Ishikawa (cell line): ENCODE data around the gene MTARC2.
A peak's percentile ranks its signal among the peaks of the same experiment; 100 is the strongest.

Experiments
- CEBPB ChIP-seq: IDR thresholded peaks from 2 replicates; pipeline ENCODE4 v1.6.1; 2012
- CREB1 ChIP-seq: IDR thresholded peaks from 2 replicates; pipeline ENCODE4 v1.6.1; 2012; ENCODE audit warnings: low read depth
- EGR1 ChIP-seq: IDR thresholded peaks from 2 replicates; pipeline ENCODE4 v1.6.1; 2012
- EP300 ChIP-seq: IDR thresholded peaks from 2 replicates; pipeline ENCODE4 v1.6.1; 2012; ENCODE audit warnings: borderline replicate concordance
- FOXM1 ChIP-seq: IDR thresholded peaks from 2 replicates; pipeline ENCODE4 v1.6.1; 2012; ENCODE audit warnings: low read depth, borderline replicate concordance
- NFIC ChIP-seq: IDR thresholded peaks from 2 replicates; pipeline ENCODE4 v1.6.1; 2012
- RAD21 ChIP-seq: IDR thresholded peaks from 2 replicates; pipeline ENCODE4 v1.6.1; 2012; ENCODE audit warnings: low read depth
- REST ChIP-seq: IDR thresholded peaks from 2 replicates; pipeline ENCODE4 v1.6.1; 2012; ENCODE audit warnings: low read depth, mild to moderate bottlenecking
- TAF1 ChIP-seq: IDR thresholded peaks from 2 replicates; pipeline ENCODE4 v1.6.1; 2012; ENCODE audit warnings: low read depth, mild to moderate bottlenecking
- TCF12 ChIP-seq: IDR thresholded peaks from 2 replicates; pipeline ENCODE4 v1.6.1; 2012; ENCODE audit warnings: low read depth
- TEAD4 ChIP-seq: IDR thresholded peaks from 2 replicates; pipeline ENCODE4 v1.6.1; 2012
- USF1 ChIP-seq: IDR thresholded peaks from 2 replicates; pipeline ENCODE4 v1.6.1; 2012
- YY1 ChIP-seq: IDR thresholded peaks from 2 replicates; pipeline ENCODE4 v1.6.1; 2012; ENCODE audit warnings: low read depth
- ZBTB7A ChIP-seq: IDR thresholded peaks from 2 replicates; pipeline ENCODE4 v1.6.1; 2012; ENCODE audit warnings: low read depth
- TF ChIP-seq, protein P1 (sequence below): IDR thresholded peaks from 2 replicates; pipeline ENCODE4 v1.6.1; 2012

MTARC2 gene

DNA sequence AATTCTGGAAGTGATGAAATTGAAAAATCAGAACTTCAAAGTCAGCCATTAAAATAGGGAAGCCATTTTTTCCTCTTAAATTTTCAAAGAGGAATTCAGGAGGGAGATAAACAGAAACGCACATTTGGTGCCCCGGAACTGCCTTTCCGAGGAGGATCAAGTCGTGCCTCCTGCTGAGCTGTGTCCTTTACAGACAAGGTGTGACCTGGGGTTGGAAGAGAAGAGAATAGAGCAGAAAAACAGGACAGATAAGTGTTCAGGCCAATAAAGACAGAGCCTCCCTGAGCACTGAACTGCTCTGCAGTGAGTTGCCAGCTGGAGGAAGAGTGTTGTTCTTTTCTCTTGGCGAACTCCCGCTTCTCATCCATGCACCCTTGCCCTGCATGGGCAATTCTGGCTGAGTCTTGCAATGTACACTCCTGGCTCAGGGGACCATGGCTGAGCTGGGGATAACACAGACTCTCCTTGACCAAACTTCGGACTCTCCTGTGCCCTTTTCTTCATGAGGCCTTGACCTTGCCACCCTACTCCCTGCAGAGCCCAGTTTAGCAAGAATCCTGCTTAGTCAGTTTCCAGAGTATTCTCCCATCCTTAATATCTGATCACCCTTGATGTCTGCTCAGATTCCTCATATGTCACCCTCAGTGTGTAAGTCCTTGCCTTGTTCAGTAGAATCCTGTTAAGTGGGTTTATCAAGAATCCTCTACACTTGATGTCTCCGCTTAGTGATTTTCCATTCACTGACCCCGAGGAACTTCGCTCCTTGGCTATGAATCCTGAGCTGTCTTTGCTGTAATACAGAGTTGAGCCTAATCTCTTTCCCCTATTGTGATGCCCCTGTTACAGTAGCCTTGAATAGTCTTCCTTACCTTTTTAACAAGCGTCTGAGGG lies 37.3 kb downstream of the MTARC2 start:
- TF ChIP-seq REST (no peak), RAD21 (no peak), YY1 (no peak), EGR1 (no peak), TEAD4 (no peak), TCF12 (no peak), CEBPB (no peak), CREB1 (no peak), NFIC (no peak)

DNA sequence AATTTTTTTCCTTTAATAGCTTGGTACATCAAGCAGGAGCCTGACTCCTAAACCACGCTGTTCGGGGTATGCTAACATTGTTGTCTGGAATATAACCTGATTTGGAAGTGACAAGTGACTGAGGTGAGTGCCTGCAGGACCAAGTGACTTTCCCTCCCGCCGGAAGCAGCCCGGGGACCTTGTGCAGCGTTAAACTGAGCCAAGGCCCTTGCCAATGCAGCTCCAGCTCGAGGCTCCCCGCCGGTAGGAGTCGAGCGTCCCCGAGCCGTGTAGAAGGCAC lies 37.9 kb downstream of the MTARC2 start:
- TF ChIP-seq USF1: no peak
- TF ChIP-seq TCF12: no peak
- TF ChIP-seq RAD21: no peak
- no peak for TF ChIP-seq TEAD4
- no peak for TF ChIP-seq REST
- TF ChIP-seq CREB1: no peak
- no peak for TF ChIP-seq YY1
- no peak for TF ChIP-seq ZBTB7A
- TF ChIP-seq, protein P1, sequence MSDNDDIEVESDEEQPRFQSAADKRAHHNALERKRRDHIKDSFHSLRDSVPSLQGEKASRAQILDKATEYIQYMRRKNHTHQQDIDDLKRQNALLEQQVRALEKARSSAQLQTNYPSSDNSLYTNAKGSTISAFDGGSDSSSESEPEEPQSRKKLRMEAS: no peak
- TF ChIP-seq TAF1: no peak
- TF ChIP-seq EP300: no peak
- TF ChIP-seq CEBPB: no peak
- TF ChIP-seq FOXM1: no peak

GRCh38 chr1:220786337-220787068 lies 38.4 kb downstream of the MTARC2 start, which contains the start of gene MTARC1:
Gene MTARC1 (plus strand): TSS chr1:220786913. CDS start chr1:220786945, 32 bp downstream.
- TF ChIP-seq CEBPB: no peak
- TF ChIP-seq, protein P1: no peak
- peak; percentile 61; the same call in 1 of the 2 replicates for TF ChIP-seq EGR1
- peak; percentile 52 for TF ChIP-seq TAF1
- peak; percentile 90 for TF ChIP-seq NFIC
- TF ChIP-seq FOXM1: no peak
- peak; percentile 21; the same call in 1 of the 2 replicates for TF ChIP-seq REST
- TF ChIP-seq ZBTB7A: peak; percentile 46; the same call in 1 of the 2 replicates
- no peak for TF ChIP-seq EP300

- TF ChIP-seq RAD21 (no peak), EGR1 (no peak), CREB1 (no peak), NFIC (no peak), CEBPB (no peak), TCF12 (peak; percentile 14; the same call in 1 of the 2 replicates), TEAD4 (no peak), EP300 (no peak), FOXM1 (no peak), REST (no peak), YY1 (0 out of 2 replicates have a peak, but pooled peaks have one; percentile 5), TAF1 (no peak; the same call in 1 of the 2 replicates), ZBTB7A (no peak; the same call in 1 of the 2 replicates), USF1 (peak; percentile 90)
- TF ChIP-seq, protein P1: peak; percentile 71
Observed at GRCh38 chr1:220787069-220787619, 39.0 kb downstream of the MTARC2 start.
